ENCODE measurements around the gene EHF. TPM values are rescaled to one million over a fixed set of nuclear protein-coding genes. Genes with fewer than 3 reads are reported as not detected.

The EHF gene
- total and polyA plus RNA-seq, 9 of the 15 experiments (the other 6 are each of a cell fraction or from before 2014, with no cell fraction given) = 0.04 to 0.54 (median 0.37) TPM

- TF ChIP-seq, protein P1, sequence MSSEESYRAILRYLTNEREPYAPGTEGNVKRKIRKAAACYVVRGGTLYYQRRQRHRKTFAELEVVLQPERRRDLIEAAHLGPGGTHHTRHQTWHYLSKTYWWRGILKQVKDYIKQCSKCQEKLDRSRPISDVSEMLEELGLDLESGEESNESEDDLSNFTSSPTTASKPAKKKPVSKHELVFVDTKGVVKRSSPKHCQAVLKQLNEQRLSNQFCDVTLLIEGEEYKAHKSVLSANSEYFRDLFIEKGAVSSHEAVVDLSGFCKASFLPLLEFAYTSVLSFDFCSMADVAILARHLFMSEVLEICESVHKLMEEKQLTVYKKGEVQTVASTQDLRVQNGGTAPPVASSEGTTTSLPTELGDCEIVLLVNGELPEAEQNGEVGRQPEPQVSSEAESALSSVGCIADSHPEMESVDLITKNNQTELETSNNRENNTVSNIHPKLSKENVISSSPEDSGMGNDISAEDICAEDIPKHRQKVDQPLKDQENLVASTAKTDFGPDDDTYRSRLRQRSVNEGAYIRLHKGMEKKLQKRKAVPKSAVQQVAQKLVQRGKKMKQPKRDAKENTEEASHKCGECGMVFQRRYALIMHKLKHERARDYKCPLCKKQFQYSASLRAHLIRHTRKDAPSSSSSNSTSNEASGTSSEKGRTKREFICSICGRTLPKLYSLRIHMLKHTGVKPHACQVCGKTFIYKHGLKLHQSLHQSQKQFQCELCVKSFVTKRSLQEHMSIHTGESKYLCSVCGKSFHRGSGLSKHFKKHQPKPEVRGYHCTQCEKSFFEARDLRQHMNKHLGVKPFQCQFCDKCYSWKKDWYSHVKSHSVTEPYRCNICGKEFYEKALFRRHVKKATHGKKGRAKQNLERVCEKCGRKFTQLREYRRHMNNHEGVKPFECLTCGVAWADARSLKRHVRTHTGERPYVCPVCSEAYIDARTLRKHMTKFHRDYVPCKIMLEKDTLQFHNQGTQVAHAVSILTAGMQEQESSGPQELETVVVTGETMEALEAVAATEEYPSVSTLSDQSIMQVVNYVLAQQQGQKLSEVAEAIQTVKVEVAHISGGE (CRISPR knock-in tag; IDR thresholded peaks at IDR 0.05) = no peak
- TF ChIP-seq, protein P2, sequence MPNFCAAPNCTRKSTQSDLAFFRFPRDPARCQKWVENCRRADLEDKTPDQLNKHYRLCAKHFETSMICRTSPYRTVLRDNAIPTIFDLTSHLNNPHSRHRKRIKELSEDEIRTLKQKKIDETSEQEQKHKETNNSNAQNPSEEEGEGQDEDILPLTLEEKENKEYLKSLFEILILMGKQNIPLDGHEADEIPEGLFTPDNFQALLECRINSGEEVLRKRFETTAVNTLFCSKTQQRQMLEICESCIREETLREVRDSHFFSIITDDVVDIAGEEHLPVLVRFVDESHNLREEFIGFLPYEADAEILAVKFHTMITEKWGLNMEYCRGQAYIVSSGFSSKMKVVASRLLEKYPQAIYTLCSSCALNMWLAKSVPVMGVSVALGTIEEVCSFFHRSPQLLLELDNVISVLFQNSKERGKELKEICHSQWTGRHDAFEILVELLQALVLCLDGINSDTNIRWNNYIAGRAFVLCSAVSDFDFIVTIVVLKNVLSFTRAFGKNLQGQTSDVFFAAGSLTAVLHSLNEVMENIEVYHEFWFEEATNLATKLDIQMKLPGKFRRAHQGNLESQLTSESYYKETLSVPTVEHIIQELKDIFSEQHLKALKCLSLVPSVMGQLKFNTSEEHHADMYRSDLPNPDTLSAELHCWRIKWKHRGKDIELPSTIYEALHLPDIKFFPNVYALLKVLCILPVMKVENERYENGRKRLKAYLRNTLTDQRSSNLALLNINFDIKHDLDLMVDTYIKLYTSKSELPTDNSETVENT (CRISPR knock-in tag; IDR thresholded peaks at IDR 0.05) = no peak
- no peak for TF ChIP-seq FIP1L1 (IDR thresholded peaks at IDR 0.05; ENCODE audit: low read depth, low read length, poor library complexity, severe bottlenecking)
- TF ChIP-seq PURB (CRISPR knock-in tag; IDR thresholded peaks at IDR 0.05; ENCODE audit: low read depth) = no peak
- TF ChIP-seq, protein P3, sequence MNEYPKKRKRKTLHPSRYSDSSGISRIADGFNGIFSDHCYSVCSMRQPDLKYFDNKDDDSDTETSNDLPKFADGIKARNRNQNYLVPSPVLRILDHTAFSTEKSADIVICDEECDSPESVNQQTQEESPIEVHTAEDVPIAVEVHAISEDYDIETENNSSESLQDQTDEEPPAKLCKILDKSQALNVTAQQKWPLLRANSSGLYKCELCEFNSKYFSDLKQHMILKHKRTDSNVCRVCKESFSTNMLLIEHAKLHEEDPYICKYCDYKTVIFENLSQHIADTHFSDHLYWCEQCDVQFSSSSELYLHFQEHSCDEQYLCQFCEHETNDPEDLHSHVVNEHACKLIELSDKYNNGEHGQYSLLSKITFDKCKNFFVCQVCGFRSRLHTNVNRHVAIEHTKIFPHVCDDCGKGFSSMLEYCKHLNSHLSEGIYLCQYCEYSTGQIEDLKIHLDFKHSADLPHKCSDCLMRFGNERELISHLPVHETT (CRISPR knock-in tag; conservative IDR thresholded peaks at IDR 0.05 in 1 of 2, IDR thresholded peaks at IDR 0.05 in 1 of 2) = no peak
- no peak for TF ChIP-seq CBX5 (IDR thresholded peaks at IDR 0.05; ENCODE audit: borderline replicate concordance, low read depth)
- TF ChIP-seq SRSF1 (IDR thresholded peaks at IDR 0.05; ENCODE audit: low read depth, low read length) = no peak
- no peak for TF ChIP-seq SOX6 (IDR thresholded peaks at IDR 0.05)
- no peak for TF ChIP-seq HDAC2 (IDR thresholded peaks at IDR 0.05)
- TF ChIP-seq, protein P4, sequence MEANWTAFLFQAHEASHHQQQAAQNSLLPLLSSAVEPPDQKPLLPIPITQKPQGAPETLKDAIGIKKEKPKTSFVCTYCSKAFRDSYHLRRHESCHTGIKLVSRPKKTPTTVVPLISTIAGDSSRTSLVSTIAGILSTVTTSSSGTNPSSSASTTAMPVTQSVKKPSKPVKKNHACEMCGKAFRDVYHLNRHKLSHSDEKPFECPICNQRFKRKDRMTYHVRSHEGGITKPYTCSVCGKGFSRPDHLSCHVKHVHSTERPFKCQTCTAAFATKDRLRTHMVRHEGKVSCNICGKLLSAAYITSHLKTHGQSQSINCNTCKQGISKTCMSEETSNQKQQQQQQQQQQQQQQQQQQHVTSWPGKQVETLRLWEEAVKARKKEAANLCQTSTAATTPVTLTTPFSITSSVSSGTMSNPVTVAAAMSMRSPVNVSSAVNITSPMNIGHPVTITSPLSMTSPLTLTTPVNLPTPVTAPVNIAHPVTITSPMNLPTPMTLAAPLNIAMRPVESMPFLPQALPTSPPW (CRISPR knock-in tag; IDR thresholded peaks at IDR 0.05) = no peak
- no peak for TF ChIP-seq HNRNPK (IDR thresholded peaks at IDR 0.05; ENCODE audit: low read depth, low read length, poor library complexity, severe bottlenecking)
- TF ChIP-seq, protein P5, sequence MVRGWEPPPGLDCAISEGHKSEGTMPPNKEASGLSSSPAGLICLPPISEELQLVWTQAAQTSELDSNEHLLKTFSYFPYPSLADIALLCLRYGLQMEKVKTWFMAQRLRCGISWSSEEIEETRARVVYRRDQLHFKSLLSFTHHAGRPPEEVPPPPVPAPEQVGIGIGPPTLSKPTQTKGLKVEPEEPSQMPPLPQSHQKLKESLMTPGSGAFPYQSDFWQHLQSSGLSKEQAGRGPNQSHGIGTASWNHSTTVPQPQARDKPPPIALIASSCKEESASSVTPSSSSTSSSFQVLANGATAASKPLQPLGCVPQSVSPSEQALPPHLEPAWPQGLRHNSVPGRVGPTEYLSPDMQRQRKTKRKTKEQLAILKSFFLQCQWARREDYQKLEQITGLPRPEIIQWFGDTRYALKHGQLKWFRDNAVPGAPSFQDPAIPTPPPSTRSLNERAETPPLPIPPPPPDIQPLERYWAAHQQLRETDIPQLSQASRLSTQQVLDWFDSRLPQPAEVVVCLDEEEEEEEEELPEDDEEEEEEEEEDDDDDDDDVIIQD (CRISPR knock-in tag; IDR thresholded peaks at IDR 0.05) = no peak
- no peak for TF ChIP-seq SREBF2 (CRISPR knock-in tag; IDR thresholded peaks at IDR 0.05)
- TF ChIP-seq MTF1 (CRISPR knock-in tag; IDR thresholded peaks at IDR 0.05; ENCODE audit: borderline replicate concordance) = no peak
Observed at GRCh38 chr11:34602245-34602644, 18.6 kb upstream of the EHF start (continued).

Data from K562 (cell line).